Cardiac ventricle fibroblast (primary cell): Measurements from ENCODE around the gene NPFF. TPM values are rescaled to one million over a fixed set of nuclear protein-coding genes. Genes with fewer than 3 reads are reported as not detected.

Experiments used
- total RNA-seq: library from RNA; depleted of rRNA; stranded (reverse); fragments of >200 nt; gene quantifications from 2 replicates; pipeline ENCODE4 v1.2.3, GENCODE V29; 2015

Gene NPFF
- not detected in 2 replicates for total RNA-seq

DNA sequence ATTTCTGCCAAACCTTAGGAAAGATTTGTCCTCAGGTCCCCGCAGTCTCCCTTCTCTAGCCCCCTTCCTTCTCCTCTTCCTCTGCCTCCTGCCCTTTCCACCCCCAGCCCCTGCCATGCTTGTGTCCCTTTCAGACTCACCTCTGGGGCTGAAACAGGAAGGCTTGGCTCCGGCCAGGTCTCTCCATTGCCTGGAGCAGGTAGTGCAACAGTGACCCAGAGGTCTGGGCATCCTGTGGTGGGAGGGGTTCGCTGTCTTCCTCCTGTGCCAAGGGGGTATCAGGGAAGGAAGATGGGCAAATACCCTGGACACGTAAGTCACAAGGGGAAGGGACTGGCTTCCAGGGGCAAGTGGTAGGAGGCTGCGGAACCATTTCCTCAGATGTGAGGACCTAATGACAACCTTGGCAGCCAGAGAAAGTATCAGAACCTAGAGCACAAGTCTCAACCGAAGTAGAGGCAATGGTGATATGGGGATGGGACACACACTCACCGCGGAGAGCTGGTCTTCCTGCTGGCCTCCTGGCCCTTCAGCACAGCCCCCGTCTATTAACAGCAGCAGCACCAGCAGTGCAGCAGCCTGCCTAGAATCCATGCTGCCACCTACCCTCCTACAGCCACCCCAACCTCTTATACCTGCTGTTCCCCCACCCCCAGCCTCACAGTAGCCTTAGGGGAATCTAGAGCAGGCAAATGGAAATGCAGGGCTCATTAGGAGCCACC, at the start of gene NPFF:
Gene NPFF (minus strand): TSS at position 604 of the 722 bp plus-strand sequence. CDS start 10 bp downstream, at position 594.

DNA sequence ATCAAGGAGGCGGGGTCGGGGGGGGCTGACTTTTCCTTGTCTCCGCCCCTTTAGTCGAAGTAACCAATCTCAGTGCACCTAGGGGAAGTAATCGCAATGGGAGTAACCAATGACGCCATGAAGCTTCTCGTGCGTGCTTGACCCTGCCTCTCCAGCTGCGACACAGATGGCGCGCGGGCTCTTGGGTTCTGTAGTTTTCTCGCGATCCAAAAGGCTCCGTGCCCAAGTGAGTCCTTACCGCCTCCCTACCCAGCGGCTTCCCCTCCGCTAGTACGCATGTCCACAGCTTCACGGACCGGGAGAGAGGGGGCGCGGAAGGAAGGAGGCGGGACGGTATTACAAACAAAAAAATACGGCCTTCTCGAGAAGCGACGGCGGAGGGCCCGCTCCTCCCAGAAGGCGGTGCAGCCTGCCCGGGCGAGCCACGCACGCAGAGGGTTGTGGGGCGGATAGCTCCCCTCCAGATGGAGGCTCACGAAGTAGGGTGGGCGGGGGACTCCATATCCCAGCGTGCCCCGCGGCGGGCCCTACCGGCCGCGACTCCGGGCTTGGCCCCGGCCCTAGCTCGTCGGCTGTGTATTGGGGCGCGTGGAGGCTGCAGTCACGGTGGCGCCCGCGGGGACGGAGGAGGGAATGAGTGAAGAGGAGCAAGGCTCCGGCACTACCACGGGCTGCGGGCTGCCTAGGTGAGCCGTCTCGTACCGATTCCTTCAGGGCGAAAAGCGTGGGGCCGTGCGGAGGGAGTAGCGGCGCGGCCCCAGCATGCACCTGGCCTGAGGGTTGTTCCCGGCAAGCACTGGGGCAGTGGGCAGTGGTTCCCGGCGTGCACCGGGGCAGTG, 6.3 kb downstream of the NPFF start, which contains the start of gene TARBP2:
Gene TARBP2 (plus strand): TSS at position 508 of the 839 bp plus-strand sequence. CDS start 126 bp downstream, at position 634.

GRCh38 chr12:53499266-53500141, 7.8 kb downstream of the NPFF start, which contains the start of gene MAP3K12:
Gene MAP3K12 (minus strand): TSS chr12:53499458. CDS start chr12:53487391, 12,067 bp downstream.

Other genes with a start within 250 kb of the NPFF start
- 1.1 and 3.6 TPM in 2 replicates for gene ESPL1, start 239.2 kb downstream of the NPFF start, total RNA-seq
- 553 and 569 TPM in 2 replicates for gene PFDN5, start 211.9 kb downstream of the NPFF start, total RNA-seq
- gene MYG1, start 207.8 kb downstream of the NPFF start, total RNA-seq = 44.5 and 67.0 TPM in 2 replicates
- gene AAAS, start 185.9 kb downstream of the NPFF start, total RNA-seq = 29.9 and 44.4 TPM in 2 replicates
- gene SP7, start 171.1 kb downstream of the NPFF start, total RNA-seq = not detected in 2 replicates
- gene SP1, start 127.3 kb downstream of the NPFF start, total RNA-seq = 32.3 and 35.4 TPM in 2 replicates
- gene AMHR2, start 83.6 kb downstream of the NPFF start, total RNA-seq = not detected in 2 replicates
- gene PRR13, start 65.8 kb downstream of the NPFF start, total RNA-seq = 61.0 and 79.9 TPM in 2 replicates
- 506 and 512 TPM in 2 replicates for gene PCBP2, start 55.4 kb downstream of the NPFF start, total RNA-seq
- gene MAP3K12, start 8.0 kb downstream of the NPFF start, total RNA-seq = 30.6 and 31.4 TPM in 2 replicates
- gene TARBP2, start 6.2 kb downstream of the NPFF start, total RNA-seq = 26.5 and 32.2 TPM in 2 replicates
- gene ATF7, start 118.9 kb upstream of the NPFF start, total RNA-seq = 22.0 and 30.4 TPM in 2 replicates
- gene ATP5MC2, start 168.6 kb upstream of the NPFF start, total RNA-seq = 277 and 346 TPM in 2 replicates
- gene CALCOCO1, start 220.0 kb upstream of the NPFF start, total RNA-seq = 104 and 116 TPM in 2 replicates
- gene CISTR, start 244.5 kb upstream of the NPFF start, total RNA-seq = not detected in 2 replicates